Right lung (tissue), 5 donors: ENCODE data around the gene TSPAN11. TPM values are rescaled to one million over a fixed set of nuclear protein-coding genes. Genes with fewer than 3 reads are reported as not detected.
"Not testable (repeated sequence)": the region's sequence is repeated elsewhere in the genome, so short reads cannot be mapped to it uniquely, and the experiment has no call there.

Source experiments
- DNase-seq, 2 donors: peaks; one replicate each; pipeline ENCODE4 v3.0.0-alpha.2; 2013
- polyA plus RNA-seq, 5 donors: library from polyadenylated mRNA; unstranded; fragments of 120-200 nt; gene quantifications; one replicate each; pipeline versions ENCODE4 v1.2.1 to v1.2.3, GENCODE V29; 2013; ENCODE audit warnings: inconsistent platforms in 1 of 5, low replicate concordance in 1 of 5; ENCODE audit not compliant: insufficient read length in 5 of 5, insufficient read depth in 1 of 5

The TSPAN11 gene
- polyA plus RNA-seq, 5 donors, result 11.3 to 17.3 (median 12.6) TPM

GRCh38 chr12:31001581-31002360 lies 75.2 kb downstream of the TSPAN11 start:
- DNase-seq, result no peak

- DNase-seq, result no peak
Observed at GRCh38 chr12:31002361-31002725, 75.8 kb downstream of the TSPAN11 start.

GRCh38 chr12:31002999-31003398 lies 76.5 kb downstream of the TSPAN11 start:
- DNase-seq, result no peak

- DNase-seq, result no peak
Observed at GRCh38 chr12:31003861-31004640, 77.5 kb downstream of the TSPAN11 start.

- DNase-seq, result no peak
Observed at GRCh38 chr12:31004666-31005065, 78.1 kb downstream of the TSPAN11 start.

GRCh38 chr12:31005256-31005943 lies 78.9 kb downstream of the TSPAN11 start:
- DNase-seq, result no peak

GRCh38 chr12:31005944-31006361 lies 79.4 kb downstream of the TSPAN11 start:
- DNase-seq, result no peak

GRCh38 chr12:31006416-31007152 lies 80.0 kb downstream of the TSPAN11 start:
- no peak for DNase-seq

- no peak for DNase-seq
Observed at GRCh38 chr12:31007153-31007495, 80.6 kb downstream of the TSPAN11 start.

GRCh38 chr12:31007636-31008175 lies 81.2 kb downstream of the TSPAN11 start:
- no peak for DNase-seq

GRCh38 chr12:31008241-31008761 lies 81.8 kb downstream of the TSPAN11 start:
- no peak for DNase-seq

GRCh38 chr12:31008961-31009840 lies 82.7 kb downstream of the TSPAN11 start:
- DNase-seq, result no peak

GRCh38 chr12:31009976-31010375 lies 83.4 kb downstream of the TSPAN11 start:
- DNase-seq, result no peak

GRCh38 chr12:31011336-31011735 lies 84.8 kb downstream of the TSPAN11 start:
- no peak for DNase-seq

GRCh38 chr12:31011746-31012566 lies 85.4 kb downstream of the TSPAN11 start:
- no peak for DNase-seq

- DNase-seq, result not testable (repeated sequence)
Observed at GRCh38 chr12:31012567-31012891, 86.0 kb downstream of the TSPAN11 start.

- DNase-seq, result no peak
Observed at GRCh38 chr12:31015215-31015614, 88.7 kb downstream of the TSPAN11 start.

- no peak for DNase-seq
Observed at GRCh38 chr12:31016057-31016456, 89.5 kb downstream of the TSPAN11 start.

GRCh38 chr12:31017535-31017934 lies 91.0 kb downstream of the TSPAN11 start:
- no peak for DNase-seq
